Activated CD4-positive, alpha-beta T cell treated with anti-CD3 and anti-CD28 coated beads, Interleukin-2, amount 50 U/mL, for 16 hours (primary cell): ENCODE results near the gene TTLL11.

Source experiments
- DNase-seq: peaks from one replicate; pipeline ENCODE4 v3.0.0-alpha.2; 2020

The TTLL11 gene, protein sequence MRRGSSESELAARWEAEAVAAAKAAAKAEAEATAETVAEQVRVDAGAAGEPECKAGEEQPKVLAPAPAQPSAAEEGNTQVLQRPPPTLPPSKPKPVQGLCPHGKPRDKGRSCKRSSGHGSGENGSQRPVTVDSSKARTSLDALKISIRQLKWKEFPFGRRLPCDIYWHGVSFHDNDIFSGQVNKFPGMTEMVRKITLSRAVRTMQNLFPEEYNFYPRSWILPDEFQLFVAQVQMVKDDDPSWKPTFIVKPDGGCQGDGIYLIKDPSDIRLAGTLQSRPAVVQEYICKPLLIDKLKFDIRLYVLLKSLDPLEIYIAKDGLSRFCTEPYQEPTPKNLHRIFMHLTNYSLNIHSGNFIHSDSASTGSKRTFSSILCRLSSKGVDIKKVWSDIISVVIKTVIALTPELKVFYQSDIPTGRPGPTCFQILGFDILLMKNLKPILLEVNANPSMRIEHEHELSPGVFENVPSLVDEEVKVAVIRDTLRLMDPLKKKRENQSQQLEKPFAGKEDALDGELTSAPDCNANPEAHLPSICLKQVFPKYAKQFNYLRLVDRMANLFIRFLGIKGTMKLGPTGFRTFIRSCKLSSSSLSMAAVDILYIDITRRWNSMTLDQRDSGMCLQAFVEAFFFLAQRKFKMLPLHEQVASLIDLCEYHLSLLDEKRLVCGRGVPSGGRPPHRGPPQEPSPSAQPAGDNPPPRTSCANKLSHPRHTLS

DNA sequence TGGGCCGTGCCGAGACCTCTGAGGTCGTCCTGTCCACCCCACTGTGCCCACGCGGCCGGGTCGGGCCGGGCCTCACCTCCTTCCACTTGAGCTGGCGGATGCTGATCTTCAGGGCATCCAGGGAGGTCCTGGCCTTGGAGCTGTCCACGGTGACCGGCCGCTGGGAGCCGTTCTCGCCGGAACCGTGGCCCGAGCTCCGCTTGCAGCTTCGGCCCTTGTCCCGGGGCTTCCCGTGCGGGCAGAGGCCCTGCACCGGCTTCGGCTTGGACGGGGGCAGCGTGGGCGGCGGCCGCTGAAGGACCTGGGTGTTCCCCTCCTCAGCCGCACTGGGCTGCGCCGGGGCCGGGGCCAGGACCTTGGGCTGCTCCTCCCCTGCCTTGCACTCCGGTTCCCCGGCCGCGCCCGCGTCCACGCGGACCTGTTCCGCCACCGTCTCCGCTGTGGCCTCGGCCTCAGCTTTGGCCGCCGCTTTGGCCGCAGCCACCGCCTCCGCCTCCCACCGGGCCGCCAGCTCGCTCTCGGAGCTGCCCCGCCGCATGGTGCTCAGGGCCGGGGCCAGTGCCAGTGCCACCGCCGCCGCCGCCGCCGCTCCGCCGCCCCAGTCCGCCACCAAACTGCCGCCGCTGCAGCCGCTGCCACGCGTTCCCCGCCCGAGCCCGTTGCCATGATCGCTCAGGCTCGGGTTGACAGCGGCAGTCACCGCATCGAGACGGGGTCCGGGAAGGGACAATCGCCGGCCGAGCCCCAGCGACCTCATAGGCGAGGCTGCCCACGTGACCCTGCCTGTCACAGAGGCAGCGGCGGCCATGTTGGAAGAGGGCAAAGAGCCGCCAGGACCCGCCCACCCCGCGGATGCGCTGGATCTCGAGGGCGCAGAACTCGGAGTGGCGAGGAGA lies at the start of gene TTLL11:
TSS of gene TTLL11 (minus strand) at position 698 of the 896 bp plus-strand sequence. CDS start at position 538, 160 bp downstream.
- DNase-seq, result peak; percentile 97

DNA sequence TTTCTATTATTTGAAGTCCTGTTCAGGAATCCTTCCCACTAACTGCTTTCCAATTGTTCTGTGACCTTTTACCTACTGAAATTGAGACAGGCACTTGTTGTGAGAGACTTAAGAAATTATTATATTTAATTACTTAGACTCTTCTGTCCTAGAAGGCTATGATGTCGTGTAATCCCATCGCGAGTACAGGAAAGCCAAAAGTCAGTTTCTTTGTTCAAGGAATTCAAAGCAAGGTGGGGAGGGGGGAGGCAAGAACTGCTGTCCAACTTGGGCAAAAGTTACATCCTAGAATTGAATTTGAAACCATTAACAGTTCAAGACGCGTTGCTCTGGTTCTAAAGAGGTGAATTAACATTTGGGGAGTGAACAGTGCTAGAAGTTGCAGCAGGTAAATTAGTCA lies 48.6 kb upstream of the TTLL11 start:
- DNase-seq, result no peak

DNA sequence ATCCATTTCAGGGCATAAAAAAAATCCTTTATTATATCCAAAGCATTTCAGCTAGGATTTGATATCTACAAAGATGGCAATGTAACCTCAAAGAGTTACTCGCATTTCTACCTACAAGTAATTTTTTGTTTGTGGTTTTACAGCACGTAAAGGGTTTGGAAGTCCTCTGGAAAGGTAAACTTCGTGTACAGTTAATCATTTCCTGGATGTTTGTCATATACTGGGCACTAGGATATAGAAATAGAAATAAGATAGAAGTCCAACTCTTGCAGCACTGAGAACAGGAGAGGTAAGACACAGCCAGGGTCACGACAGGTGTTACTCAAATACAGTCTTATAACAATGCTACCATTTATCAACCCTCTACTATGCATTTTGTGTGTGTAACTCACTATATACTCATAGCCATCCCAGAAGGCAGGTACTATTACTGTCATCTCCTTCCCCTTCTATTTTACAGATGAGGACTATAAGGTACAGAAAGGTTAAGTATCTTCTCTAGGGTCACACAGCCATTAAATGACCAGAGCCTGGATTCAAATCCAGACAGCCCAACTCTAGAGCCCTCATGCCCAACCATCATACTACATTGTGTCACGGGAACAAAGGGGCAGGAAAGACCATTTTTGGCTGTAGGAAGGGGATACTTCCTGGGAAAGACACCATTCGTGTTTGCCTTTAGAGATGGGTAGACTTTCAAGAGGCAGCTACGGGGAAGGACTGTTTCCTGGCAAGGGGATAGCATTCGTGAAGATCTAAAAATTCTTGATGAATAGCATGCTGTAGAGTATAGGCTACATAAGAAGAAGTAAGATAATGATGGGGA lies 47.5 kb upstream of the TTLL11 start:
- no peak for DNase-seq

DNA sequence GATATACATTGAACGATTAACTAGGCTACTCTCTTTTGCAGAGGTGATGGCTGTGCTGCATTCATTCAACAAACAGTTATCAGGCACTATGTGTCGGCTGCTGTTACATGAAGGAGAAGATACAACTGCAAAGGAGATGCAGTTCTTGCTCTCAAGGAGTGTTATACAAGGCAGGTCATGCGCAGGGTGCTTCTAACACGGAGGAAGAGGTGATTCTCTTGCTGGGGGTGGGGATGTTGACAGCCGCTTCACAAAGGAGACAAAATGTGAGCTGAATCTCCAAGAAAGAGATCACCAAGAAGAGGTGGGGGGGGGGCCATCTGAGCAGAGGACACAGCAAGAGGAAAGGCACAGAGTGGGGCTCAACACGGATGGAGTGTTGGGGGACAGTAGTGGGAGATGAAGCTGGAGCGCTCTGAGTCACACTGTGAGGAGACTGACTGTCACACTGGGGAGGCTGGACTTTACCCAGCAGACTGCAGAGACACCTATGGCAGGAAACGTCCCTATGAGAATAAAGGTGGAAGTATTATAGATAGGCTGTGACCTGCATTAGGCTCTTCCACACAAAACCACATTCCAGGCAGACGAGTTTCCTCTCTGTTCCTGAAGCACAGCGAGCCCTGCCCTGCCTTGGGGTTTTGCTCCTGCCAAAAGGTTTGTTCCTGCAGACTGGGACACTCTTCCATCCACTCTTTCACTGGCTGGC lies 45.6 kb upstream of the TTLL11 start:
- DNase-seq, result no peak

DNA sequence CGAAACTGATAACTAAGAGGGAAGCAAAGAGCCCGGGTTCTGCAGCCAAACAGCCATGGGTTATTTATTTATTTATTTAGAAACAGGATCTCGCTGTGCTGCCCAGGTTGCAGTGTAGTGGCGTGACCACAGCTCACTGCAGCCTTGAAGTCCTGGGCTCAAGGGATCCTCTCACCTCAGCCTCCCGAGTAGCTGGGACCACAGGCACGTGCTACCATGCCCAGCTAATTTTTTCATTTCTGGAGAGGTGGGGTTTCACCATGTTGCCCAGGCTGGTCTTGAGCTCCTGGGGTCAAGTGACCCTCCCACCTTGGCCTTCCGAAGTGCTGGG lies 42.4 kb upstream of the TTLL11 start:
- DNase-seq, result no peak

DNA sequence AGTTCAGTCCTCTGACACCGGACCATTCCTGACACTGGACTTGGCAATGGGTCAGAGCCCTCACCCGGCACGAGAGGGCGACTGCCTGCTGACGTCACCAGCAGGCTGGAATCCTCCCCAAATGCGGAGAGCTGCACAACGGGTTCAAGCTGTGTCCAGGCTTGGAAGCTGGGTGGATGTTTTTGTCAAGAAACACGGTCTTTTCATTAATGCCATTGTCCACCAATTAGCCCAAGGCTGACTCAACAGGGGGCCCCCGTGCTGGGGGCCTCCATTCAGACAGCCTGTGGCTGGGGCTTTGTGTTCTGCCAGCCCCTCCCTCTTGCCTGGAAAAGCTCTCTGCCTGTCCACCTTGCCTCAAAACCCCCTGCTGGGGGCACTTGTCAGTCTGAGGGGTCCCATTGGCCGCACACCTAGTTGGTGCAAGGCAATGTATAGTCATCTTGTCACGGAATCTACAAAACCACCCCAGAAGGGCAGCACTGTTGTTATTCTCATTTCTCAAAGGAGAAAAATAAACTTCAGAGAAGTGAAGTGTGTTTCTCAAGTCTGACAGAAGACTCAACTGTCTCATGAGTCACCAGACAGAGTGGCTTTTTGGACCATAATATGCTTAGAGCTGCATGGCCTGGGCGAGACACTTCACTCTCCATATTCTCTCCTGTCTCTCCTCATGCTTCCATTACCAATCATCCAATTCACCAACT lies 41.9 kb upstream of the TTLL11 start:
- no peak for DNase-seq

DNA sequence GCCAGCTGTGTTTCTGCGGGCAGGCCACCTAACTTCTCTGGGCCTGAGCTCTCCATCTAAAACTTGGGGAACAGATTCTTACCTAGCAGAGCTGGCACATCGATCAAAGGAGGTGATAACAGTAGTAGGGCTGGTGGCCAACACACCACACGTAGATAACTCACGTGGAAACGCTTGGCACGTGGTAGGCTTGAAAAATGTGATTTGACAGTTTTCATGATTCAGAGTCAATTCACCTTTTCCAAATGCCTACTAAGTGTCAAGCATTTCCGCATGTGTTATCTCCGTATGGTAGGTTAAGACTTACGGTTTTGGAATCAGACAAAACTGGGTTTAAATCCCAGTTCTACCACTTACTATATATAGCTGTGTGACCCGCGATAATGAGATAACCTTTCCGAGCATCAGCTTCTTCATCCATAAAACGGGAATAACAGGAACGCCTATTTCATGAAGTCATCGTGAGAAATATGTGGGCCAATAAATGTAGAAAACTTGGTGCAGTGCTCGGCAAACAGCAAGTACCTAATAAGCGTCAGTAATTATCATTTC lies 41.0 kb upstream of the TTLL11 start:
- DNase-seq, result no peak

DNA sequence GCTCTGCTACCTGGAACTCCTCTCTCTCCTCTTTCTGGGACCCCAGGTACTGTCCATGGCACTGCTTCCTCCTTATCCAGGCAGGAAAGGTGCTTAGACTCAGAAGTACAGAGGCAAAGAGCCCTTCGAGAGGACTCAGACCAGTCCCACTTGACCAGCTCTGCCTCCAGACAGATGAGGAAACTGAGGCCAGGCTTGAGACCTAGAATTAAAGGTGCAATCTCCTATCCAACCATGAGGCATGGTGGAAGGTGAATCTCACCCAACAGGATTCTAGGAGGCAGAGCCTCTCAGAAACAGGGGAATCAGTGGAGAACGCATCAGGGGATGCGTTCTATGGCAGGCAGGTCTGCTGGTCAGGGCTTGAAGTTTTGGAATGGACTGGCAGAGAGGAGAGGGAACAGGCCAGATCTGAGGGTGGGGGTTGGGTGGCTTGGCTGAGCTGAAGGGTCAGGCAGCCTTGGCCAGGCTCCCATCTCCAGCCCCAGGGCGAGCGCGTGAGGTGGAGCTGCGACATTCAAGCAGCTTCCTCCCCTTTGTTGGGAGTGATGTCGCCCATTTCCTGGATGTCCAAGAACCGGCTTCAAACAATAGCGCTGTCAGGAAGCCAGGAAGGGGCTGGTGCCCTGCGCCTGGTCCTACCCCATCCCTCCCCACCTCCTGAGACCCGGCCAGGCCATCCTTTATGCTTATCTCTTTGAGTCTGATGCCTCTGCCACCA lies 40.3 kb upstream of the TTLL11 start:
- DNase-seq, result no peak

DNA sequence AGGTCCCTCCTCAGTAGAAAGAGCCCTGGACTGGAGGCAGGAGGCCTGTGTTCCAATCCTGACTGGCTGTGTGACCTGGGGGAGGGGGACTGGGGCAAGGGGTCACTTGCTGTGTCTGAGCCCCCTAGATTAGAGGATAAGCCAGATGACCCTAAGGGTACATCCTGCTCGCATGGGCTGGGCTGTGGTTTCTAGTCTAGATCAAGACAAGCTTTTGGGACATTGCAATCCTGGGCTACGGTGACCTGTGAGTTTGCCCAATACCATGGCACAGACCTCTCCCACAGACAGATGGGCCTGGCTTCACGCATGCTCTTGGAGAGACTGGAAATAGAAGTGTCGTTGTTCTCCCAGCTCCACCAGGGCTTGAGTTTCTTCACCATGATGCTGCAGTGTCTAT lies 39.4 kb upstream of the TTLL11 start:
- DNase-seq, result no peak

DNA sequence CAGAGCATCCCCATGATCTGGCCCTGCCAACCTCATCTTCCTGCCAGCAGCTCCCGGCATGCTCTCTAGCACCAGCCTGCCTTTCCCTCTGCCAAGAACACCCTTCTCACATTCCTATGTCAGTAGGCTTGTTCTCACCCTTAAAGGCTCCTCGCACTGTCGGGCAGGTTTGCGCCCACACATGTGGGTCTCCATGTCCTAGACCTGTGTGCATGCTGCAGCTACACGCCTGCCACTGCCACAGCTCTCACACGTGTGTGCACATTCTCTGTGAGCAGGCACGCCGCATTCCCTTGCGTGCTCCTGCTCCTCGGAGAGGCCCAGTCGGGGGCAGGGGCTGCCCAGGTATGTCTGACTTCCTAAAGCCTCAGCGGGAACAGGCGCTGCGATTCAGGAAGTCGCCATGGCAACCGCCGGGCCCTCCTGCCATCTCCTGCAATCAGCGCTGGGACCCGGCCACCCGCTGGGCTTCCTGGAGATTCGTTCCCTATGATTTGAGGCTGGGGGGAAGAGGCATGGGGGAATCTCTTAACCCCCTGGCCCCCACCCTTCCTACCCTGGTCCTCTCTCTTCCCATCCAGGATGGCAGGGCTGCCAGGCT lies 38.4 kb upstream of the TTLL11 start:
- DNase-seq, result no peak

DNA sequence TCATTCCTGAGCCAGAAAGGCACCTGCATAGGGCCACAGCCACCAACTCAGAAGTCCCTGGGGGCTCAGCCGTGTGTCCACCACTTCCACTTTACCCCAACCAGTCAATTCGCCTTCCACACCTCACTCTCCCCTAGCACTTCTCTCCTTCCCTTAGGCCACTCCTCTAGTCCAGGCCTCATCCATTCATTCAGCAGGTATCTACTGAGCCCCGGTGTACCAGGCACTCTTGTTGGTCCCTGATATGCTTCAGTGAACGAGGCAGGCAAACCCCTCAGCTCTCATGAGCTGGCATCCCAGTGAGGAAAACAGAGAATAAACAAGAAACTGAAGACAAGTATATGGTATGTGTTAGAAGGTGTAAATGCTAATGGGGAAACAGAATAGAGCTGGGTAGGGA lies 37.7 kb upstream of the TTLL11 start:
- no peak for DNase-seq

DNA sequence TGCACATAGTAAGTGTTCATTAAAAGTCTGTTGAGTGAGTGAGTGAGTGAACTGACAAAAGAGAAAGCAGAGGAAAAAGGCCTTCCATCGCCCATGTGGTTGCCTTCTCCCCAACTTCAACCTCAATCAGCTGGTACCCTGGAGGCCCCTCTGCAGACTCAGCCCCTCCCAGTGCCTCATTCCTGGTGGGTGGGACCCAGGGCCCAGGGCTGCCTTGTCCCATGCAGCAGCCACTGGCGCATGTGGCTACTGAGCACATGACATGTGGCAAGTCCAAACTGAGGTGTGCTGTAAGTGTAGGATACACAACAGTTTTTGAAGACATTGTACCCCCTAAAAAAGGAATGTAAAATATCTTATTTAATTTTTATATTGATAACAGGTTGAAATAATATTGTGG lies 36.9 kb upstream of the TTLL11 start:
- DNase-seq, result no peak

DNA sequence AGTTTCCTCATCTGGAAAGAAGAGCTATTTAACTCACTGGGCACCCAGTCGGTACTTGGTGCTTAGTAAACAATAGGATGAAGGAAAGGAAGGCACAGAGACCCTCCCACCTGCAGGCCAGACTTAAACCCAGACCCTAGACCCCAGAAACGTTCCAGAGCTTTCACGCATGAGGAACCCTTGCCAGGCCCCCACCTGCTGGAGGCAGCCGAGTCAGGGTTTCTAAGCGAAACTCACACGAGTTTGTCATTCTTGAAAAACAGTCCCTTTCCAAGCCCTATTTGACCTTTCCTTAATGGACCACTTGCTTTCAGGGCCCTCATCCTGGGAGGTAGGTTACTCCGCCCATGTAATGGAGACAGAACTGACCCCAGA lies 35.8 kb upstream of the TTLL11 start:
- DNase-seq, result no peak

DNA sequence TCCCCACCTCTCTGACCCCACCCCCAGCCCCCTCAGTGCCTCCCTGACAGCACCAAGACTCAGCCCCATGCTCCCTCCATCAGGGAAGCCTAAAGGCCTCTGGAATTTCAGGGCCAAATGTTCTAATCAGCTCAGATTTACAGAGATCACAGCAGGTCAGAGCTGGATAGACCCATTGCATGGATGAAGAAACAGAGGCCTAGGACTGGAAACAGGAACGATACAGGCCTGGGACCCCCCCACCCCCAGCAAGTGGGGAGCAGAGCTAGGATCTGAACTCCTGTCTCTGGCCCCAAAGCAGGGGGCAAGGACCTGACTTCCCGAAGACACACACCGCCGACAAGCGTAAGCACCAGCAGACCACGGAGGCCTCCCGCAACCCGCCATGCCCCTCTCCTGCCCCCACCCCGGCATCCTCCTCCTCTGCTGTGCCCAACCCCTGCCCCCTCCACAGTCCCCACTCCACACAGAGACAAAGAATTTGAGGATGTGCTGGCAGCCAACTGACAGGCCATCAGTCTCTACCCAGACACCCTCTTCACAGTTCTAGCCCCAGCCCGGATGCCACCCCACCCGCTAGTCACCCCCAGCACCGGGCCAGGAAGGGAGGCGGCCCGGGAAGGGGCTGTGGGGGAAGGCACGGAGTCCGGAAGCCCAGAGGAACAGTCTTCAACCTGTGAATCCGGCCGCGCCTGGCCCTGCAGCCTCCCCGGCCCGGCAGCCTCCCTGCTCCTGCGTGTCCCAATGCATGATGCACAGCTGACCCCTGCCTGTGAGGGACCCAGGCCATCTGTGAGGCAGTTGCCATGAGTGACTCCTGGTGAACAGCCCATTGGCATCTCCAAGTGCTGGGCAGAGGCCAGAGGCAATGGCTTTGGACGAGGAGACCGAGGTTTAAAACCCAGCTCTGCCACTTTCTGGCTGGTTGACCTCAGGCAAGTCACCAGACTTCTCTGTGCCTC lies 35.2 kb upstream of the TTLL11 start:
- DNase-seq, result no peak

DNA sequence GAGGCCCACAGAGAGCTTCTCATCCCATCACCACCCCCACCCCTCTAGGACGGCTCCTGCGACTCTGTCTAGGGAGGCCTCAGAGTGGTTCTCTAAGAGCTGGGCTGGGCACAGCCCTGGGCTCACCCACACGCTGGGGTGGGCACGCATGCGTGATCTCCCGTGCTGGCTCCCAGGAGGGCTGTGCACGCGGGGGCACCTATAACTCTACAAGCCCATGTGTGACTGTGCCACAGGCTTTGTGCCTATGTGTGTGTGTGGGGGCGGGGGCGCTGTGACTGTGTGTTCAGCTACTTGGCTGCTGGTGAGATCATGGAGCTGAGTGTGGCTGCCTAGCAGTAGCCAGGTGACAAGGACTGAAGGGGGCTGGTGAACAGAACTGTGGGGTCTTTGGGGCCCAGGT lies 34.3 kb upstream of the TTLL11 start:
- no peak for DNase-seq

DNA sequence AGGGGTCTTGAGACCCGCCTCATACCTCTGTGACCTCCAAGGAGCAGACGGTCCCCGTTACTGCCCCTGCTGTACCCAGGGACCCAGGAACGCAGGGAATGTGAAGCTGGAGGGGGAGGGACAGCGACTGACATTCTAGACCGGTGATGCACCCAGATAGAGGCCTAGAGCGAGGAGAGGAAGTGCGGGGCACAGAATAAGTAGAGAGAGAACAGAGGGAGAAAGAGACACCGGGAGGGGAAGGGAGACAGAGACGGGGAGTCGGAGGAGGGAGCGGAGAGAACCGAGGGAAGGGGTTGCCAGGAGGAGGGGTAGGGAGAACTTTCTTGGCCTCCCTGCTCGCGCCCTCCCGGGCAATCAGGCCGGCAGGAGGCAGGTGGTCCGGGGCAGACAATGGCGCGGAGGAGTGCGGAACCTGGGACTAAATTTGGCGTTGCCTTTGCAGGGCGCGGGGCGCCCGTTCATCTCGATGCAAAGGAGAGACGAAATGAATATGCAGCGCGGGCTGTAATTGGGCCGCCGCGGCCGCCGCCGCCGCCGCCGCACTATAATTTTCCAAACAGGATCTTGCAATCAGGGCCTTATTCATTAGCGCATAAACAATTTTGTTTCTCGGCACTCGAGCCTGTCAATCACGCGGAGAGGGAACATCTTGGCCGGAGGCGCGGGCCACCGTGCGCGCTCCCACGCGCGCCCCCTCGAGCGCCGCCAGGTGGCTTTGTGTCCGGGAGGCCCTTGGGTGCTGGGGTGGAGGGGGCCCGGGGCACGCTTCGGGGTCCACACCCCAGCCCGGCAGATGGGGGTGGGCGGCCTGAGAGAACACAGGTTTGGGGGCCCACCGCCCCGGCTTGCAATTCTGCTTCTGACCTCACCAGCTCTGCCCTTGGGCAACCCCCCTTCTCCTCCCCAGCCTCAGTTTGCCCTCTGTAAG lies 33.5 kb upstream of the TTLL11 start:
- no peak for DNase-seq

DNA sequence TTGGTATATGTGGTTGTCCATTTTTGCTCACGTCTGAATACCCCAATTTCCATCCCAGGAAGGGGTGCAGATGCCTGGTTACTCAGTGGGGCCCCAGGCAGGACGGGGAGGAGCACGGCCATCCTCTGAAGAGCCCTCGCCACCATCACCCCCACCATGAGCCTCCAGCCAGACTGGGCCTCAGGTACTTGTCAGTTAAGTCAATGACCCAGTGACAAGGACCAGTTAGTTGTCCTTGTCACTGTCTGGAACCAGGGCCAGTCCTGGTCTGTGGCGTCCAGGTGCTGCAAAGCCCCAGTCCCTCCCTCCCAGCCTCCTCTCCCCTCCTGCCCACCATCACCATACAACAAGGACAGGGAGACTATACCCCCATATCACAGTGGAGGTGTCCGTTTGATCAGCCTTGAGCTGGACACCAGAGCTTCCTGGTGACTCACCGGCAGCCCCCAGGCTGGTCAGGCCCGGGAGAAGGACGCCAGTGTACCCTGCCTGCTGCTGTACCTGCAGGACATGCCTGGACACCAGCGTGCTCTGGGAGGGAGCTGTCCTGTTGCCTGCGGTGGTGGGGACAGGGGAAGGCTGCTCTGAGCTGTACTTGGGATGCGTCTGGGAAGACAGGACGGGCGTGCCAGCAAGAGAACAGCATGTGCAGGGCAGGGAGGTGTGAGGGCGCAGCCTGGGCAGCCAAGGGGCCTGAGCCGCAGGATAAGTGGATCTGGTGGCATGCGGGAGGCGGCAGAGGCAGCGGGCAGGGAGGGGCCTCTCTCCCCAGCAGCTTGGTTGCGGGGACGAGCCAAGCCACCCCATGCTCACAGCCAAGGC lies 32.6 kb upstream of the TTLL11 start:
- DNase-seq, result no peak
